Uterus (tissue), 4 donors: Measurements from ENCODE around the gene TXLNA. TPM values are rescaled to one million over a fixed set of nuclear protein-coding genes. Genes with fewer than 3 reads are reported as not detected.
"Not testable (repeated sequence)": the region's sequence is repeated elsewhere in the genome, so short reads cannot be mapped to it uniquely, and the experiment has no call there.

Source experiments
- DNase-seq, 2 donors: peaks; one replicate each; pipeline ENCODE4 v3.0.0-alpha.2; 2019 to 2020
- H3K27ac ChIP-seq, 2 donors: fragments of 200-600 bp; sonication (generic); 1 replicate in 1 of 2; 2 replicates in 1 of 2; pipeline ENCODE4 v1.5.1; 2016 to 2018
- H3K27me3 ChIP-seq, 2 donors: fragments of 200-600 bp; sonication (generic); one replicate each; pipeline ENCODE4 v1.5.1; 2018 to 2019; ENCODE audit warnings: control low read depth in 1 of 2
- H3K36me3 ChIP-seq, 2 donors: fragments of 200-600 bp; sonication (generic); one replicate each; pipeline ENCODE4 v1.5.1; 2019; ENCODE audit warnings: control low read depth in 1 of 2
- H3K4me1 ChIP-seq, 2 donors: fragments of 200-600 bp; sonication (generic); one replicate each; pipeline ENCODE4 v1.5.1; 2018 to 2019; ENCODE audit warnings: control low read depth in 1 of 2
- H3K4me3 ChIP-seq, 2 donors: fragments of 200-600 bp; sonication (generic); 1 replicate in 1 of 2; 2 replicates in 1 of 2; pipeline ENCODE4 v1.5.1; 2018 to 2019; ENCODE audit warnings: mild to moderate bottlenecking in 1 of 2
- H3K9me3 ChIP-seq, 2 donors: fragments of 200-600 bp; sonication (generic); one replicate each; pipeline ENCODE4 v1.5.1; 2019; ENCODE audit warnings: control low read depth in 1 of 2
- POLR2A ChIP-seq, 2 donors: fragments of 450-650 bp; IDR thresholded peaks; one replicate each; pipeline ENCODE4 v1.6.1; 2016; ENCODE audit warnings: antibody characterized with exemption in 2 of 2, mild to moderate bottlenecking in 1 of 2, moderate library complexity in 1 of 2
- intact Hi-C: fragments of 100-400 bp; cut with DNase I; formaldehyde crosslinking; loops from one replicate; pipeline ENCODE4 v1.15.1; 2023; ENCODE audit warnings: low total_unique reads
- total RNA-seq, 4 donors: library from RNA; depleted of rRNA in 3 of 4; stranded (reverse); fragments of >200 nt in 3 of 4; gene quantifications; one replicate each; pipeline versions ENCODE4 v1.1.0 to v1.2.4, GENCODE V29; 2014 to 2023
- TF ChIP-seq, protein P1 (sequence below), 4 experiments: fragments of 200-600 bp in 2 of 4; fragments of 450-650 bp in 2 of 4; sonication (generic) in 2 of 4; IDR thresholded peaks; one replicate each; pipeline ENCODE4 v1.5.1; 2016 to 2019; ENCODE audit warnings: antibody characterized with exemption in 4 of 4, mild to moderate bottlenecking in 2 of 4, moderate library complexity in 1 of 4
- donor health status: DM: yes; HTN: yes; CAD: no.

Gene TXLNA
- 10 to 100 TPM; 14.1 to 60.1 (median 40.4) TPM for total RNA-seq

DNA sequence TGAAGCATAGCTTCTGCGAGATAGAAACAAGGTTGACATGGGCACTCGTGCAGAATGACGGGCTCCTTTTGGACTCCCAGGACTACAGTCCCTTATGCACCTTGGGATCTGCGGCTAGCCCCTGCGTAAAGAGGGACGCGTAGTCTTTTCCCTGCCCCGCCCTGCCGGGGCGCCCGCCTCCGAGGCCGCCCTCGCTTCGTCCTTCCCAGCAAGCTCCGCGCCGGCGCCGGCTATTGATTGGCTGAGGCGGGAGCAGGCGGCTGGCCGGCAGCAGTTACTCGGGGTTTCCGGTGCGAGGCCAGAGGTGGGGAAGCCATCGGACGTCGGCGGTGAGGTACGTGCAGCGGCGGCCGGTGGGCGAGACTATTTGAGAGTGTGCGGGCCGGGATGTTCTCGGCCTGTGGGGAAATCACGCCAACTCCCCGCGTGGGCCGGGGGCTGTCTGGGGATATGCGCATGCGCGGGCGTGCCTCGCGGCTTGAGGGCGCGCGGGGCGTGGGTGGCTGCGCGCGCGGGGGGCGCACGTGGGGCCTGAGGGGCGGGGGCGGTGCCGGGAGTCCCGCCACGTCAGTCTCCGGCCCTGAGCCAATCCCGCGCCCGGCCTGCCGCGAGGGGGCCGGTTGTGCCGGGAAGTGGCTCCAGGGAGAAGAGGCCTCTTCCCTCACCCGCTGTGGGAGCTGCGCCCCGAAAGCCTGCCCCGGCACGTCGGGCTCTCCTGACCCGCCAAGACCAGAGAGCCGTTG, at the start of gene TXLNA:
Gene TXLNA (plus strand): TSS at position 233 of the 743 bp plus-strand sequence. CDS start 671 bp downstream, outside the sequence.
- TF ChIP-seq, protein P1, sequence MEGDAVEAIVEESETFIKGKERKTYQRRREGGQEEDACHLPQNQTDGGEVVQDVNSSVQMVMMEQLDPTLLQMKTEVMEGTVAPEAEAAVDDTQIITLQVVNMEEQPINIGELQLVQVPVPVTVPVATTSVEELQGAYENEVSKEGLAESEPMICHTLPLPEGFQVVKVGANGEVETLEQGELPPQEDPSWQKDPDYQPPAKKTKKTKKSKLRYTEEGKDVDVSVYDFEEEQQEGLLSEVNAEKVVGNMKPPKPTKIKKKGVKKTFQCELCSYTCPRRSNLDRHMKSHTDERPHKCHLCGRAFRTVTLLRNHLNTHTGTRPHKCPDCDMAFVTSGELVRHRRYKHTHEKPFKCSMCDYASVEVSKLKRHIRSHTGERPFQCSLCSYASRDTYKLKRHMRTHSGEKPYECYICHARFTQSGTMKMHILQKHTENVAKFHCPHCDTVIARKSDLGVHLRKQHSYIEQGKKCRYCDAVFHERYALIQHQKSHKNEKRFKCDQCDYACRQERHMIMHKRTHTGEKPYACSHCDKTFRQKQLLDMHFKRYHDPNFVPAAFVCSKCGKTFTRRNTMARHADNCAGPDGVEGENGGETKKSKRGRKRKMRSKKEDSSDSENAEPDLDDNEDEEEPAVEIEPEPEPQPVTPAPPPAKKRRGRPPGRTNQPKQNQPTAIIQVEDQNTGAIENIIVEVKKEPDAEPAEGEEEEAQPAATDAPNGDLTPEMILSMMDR (IDR thresholded peaks at IDR 0.05), result peak; percentile 14 to 32 (median 24)
- peak; percentile 22 to 71 for TF ChIP-seq POLR2A (IDR thresholded peaks at IDR 0.05)
- peaks cover 13 to 15% of the 10 kb centered on the region in 2 donors for H3K4me1 ChIP-seq
- H3K27ac ChIP-seq, result peak within 1 kb of the TSS; percentile 91 to 96
- DNase-seq, result peak; percentile 93 to 94
- no peaks in the 10 kb centered on the region for H3K9me3 ChIP-seq
- H3K27me3 ChIP-seq, result no peaks in the 10 kb centered on the region
- H3K36me3 ChIP-seq, result no peaks in the 10 kb centered on the region
- intact Hi-C loops, result no loop called here
- H3K4me3 ChIP-seq, result peak within 1 kb of the TSS; percentile 50 to 63

DNA sequence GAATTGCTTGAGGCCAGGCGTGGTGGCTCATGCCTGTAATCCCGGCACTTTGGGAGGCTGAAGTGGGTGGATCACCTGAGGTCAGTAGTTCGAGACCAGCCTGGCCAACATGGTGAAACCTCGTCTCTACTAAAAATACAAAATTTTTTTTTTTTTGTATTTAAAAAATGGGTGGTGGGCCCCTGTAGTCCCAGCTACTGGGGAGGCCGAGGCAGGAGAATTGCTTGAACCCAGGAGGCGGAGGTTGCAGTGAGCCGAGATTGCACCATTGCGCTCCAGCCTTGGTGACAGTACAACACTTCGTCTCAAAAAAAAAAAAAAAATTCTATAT, 45.6 kb upstream of the TXLNA start:
- peak overlapping the region; percentile 82 to 85 for H3K27ac ChIP-seq
- H3K4me3 ChIP-seq, H3K9me3 ChIP-seq, DNase-seq, H3K36me3 ChIP-seq, H3K27me3 ChIP-seq, H3K4me1 ChIP-seq, intact Hi-C loops: not testable (repeated sequence)

DNA sequence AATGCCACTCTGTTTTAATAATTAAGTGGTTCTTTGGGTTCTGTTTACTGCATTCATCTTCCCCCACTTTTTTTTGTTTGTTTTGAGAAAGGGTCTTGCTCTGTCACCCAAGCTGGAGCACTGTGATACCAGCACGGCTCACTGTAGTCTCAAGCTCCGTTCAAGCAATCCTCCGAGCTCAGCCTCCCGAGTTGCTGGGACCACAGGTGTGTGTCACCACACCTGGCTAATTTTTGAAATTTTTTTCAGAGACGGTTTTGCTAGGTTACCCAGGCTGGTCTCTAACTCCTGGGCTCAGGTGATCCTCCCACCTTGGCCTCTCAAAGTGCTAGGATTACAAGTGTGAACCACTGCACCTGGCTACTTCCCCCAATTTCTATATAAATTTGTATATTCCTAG, 42.4 kb upstream of the TXLNA start:
- H3K4me3 ChIP-seq, result no peak overlapping the region
- no peaks in the 10 kb centered on the region for H3K27me3 ChIP-seq
- intact Hi-C loops, result no loop called here
- DNase-seq, result no peak
- no peak overlapping the region for H3K27ac ChIP-seq
- H3K9me3 ChIP-seq, result no peaks in the 10 kb centered on the region
- no peaks in the 10 kb centered on the region for H3K36me3 ChIP-seq
- peaks cover 0 to 4% of the 10 kb centered on the region in 2 donors for H3K4me1 ChIP-seq
- TF ChIP-seq POLR2A (IDR thresholded peaks at IDR 0.05), result no peak
- TF ChIP-seq, protein P1 (IDR thresholded peaks at IDR 0.05), result no peak

DNA sequence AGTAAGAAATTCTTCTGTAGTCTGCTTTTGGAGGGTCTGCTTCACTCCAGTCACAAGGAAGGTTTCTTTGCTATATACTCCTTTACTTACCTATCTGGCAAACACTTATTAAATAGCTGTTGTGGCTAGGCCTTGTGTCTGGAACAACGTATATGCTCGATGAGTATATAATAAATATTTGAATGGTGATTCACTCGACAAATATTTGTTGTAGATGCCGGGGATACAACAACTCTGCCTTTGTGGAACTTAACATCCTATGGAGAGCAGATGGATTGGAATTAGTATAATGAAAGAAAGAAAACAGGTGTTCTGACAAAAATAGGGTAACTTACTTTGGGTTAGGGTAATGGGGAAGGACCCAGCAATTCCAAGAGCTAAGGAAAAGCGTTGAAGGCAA, 40.5 kb upstream of the TXLNA start:
- no peak for DNase-seq
- no peaks in the 10 kb centered on the region for H3K9me3 ChIP-seq
- peaks cover 0 to 1% of the 10 kb centered on the region in 2 donors for H3K4me1 ChIP-seq
- intact Hi-C loops, result no loop called here
- H3K27me3 ChIP-seq, result no peaks in the 10 kb centered on the region
- H3K27ac ChIP-seq, result peak overlapping the region in 1 of 2 donors; percentile 47
- no peak overlapping the region for H3K4me3 ChIP-seq
- TF ChIP-seq, protein P1 (IDR thresholded peaks at IDR 0.05), result no peak
- no peak for TF ChIP-seq POLR2A (IDR thresholded peaks at IDR 0.05)
- no peaks in the 10 kb centered on the region for H3K36me3 ChIP-seq

DNA sequence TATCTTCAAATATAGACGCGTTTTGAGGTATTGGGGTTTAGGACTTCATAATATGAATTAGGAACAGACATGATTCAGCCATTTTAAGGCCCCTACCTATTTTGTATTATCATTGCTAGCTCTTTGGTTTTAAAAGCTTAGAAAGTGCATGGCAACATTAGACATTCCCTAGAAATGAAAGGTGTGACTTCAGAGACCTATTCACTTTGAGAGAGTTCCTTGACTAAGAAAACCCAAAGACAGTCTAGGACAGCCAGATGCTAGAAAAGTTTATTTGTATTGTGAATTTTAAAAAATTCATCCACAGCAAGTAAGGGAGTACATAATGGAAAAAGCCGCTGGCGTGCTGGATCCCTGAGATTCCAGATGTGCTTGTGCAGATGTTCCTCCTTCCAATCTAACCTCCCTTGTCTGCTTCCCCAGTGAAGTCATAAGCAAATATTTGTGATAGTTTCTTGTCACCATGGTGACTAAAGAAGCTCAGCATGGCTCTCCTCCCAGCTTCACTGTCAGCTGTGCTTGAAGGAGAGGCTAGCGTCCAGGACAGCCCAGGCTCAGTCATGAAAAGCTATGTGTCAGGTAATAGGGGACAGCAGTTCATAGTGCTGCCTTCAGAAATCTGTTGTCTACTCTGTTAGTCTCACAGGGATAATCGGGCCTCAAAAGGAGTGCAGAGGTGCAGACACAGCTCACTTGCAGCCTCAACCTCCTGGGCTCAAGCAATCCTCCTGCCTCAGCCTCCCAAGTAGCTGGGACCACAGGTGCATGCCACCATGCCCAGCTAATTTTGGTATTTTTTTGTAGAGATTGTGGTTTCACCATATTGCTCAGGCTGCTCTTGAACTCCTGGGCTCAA, 36.8 kb upstream of the TXLNA start:
- Histone ChIP-seq H3K4me1 (no peaks in the 10 kb centered on the region), H3K36me3 (no peaks in the 10 kb centered on the region), H3K9me3 (no peaks in the 10 kb centered on the region), H3K27ac (peak overlapping the region; percentile 58 to 75), H3K4me3 (no peak overlapping the region), H3K27me3 (no peaks in the 10 kb centered on the region)
- intact Hi-C loops, result no loop called here
- TF ChIP-seq, protein P1 (IDR thresholded peaks at IDR 0.05), result no peak
- TF ChIP-seq POLR2A (IDR thresholded peaks at IDR 0.05), result no peak
- DNase-seq, result peak; percentile 39 to 52

DNA sequence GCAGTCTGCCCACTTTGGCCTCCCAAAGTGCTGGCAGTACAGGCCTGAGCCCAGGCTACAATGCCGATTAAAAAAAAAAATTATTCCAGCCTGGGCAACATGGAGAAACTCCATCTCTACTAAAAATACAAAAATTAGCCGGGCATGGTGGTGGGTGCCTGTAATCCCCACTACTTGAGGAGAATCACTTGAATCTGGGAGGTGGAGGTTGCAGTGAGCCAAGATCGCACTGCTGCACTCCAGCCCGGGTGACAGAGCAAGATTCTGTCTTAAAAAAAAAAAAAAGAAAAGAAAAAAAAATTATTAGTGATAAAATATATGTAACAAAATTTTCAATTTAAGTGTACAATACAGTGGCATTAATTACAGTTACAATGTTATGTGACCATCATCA, 36.2 kb upstream of the TXLNA start:
- H3K36me3 ChIP-seq, H3K4me3 ChIP-seq, DNase-seq, H3K4me1 ChIP-seq, intact Hi-C loops, H3K27me3 ChIP-seq, H3K9me3 ChIP-seq: not testable (repeated sequence)
- peak overlapping the region; percentile 53 to 75 for H3K27ac ChIP-seq
